HepG2 (cell line): ENCODE results near the gene NR2F6. TPM values are rescaled to one million over a fixed set of nuclear protein-coding genes. Genes with fewer than 3 reads are reported as not detected.

Source experiments
- ATAC-seq: fragments of 200-7000 bp; cut with Tn5 transposase; 3 replicates; pipeline ENCODE4 v1.9.1; 2020; ENCODE audit warnings: mild to moderate bottlenecking, moderate library complexity
- BruUV-seq: library from RNA; stranded (reverse); fragments of 400-500 nt; replicated peaks from 2 replicates; lab custom pipeline; 2021; lab: Mats Ljungman, UMichigan
- CTCF ChIA-PET: fragments of 300-600 bp; formaldehyde crosslinking; extraction: SDS; loops from one replicate; lab custom pipeline; 2021; ENCODE audit warnings: low total read pairs, inconsistent platforms, low intra/inter-chr PET ratio; lab: Yijun Ruan, JAX
- POLR2A ChIA-PET: fragments of 350-600 bp; sonication (Branson Sonifier 250); formaldehyde crosslinking; loops from one replicate; lab custom pipeline; 2020; ENCODE audit warnings: antibody characterized with exemption, inconsistent platforms; lab: Yijun Ruan, JAX
- DNase-seq: peaks from one replicate; pipeline ENCODE4 v3.0.0-alpha.2; 2015; ENCODE audit warnings: low spot score
- FAIRE-seq: peaks from 3 replicates; lab custom pipeline; 2011; peaks lifted over from hg19 to GRCh38; lab: Jason Lieb, UNC
- H2AFZ ChIP-seq: one replicate; pipeline ENCODE4 v1.6.1; 2011; ENCODE audit warnings: low read length, inconsistent platforms
- H3K27ac ChIP-seq: fragments of 300-600 bp; 3 replicates; pipeline ENCODE4 v1.8.0; 2011; ENCODE audit warnings: mixed run types, mild to moderate bottlenecking, mixed read lengths, low read length, inconsistent platforms; ENCODE audit not compliant: insufficient read depth; ENCODE audit errors: extremely low read length
- H3K27me3 ChIP-seq, 2 experiments: fragments of 200-600 bp in 1 of 2; 2 replicates in 1 of 2; 3 replicates in 1 of 2; pipeline versions ENCODE4 v1.6.0 to v1.8.0; 2011; ENCODE audit warnings: low read length in 2 of 2, mild to moderate bottlenecking in 2 of 2, moderate library complexity in 2 of 2, inconsistent platforms in 1 of 2; ENCODE audit not compliant: insufficient read depth in 2 of 2, control insufficient read depth in 1 of 2
- H3K36me3 ChIP-seq, 2 experiments: fragments of 200-600 bp in 1 of 2; replicated peaks in 1 of 2; 2 replicates in 1 of 2; 3 replicates in 1 of 2; pipeline versions ENCODE4 v1.5.1 to v1.8.0; 2011; ENCODE audit warnings: low read length in 2 of 2, inconsistent platforms in 1 of 2; ENCODE audit not compliant: insufficient read depth in 2 of 2, control insufficient read depth in 1 of 2
- H3K4me1 ChIP-seq: 2 replicates; pipeline ENCODE4 v1.5.1; 2012; ENCODE audit warnings: low read length, inconsistent platforms; ENCODE audit not compliant: insufficient read depth
- H3K4me2 ChIP-seq: 2 replicates; pipeline ENCODE4 v1.6.0; 2011; ENCODE audit warnings: low read depth, low read length, inconsistent platforms
- H3K4me3 ChIP-seq, 3 experiments: fragments of 200-600 bp in 1 of 3; sonication (generic), shearing (Covaris generic) in 1 of 3; replicated peaks in 1 of 3; 2 replicates each; pipeline ENCODE4 v1.5.1; 2011 to 2016; ENCODE audit warnings: low read length in 3 of 3, inconsistent platforms in 2 of 3, low read depth in 2 of 3, mild to moderate bottlenecking in 2 of 3, control low read depth in 1 of 3, mixed read lengths in 1 of 3; ENCODE audit not compliant: insufficient read depth in 1 of 3
- H3K79me2 ChIP-seq: one replicate; pipeline ENCODE4 v1.6.1; 2011; ENCODE audit warnings: low read length, inconsistent platforms; ENCODE audit not compliant: insufficient read depth
- H3K9ac ChIP-seq: 2 replicates; pipeline ENCODE4 v1.6.0; 2011; ENCODE audit warnings: mild to moderate bottlenecking, low read depth, low read length, inconsistent platforms; ENCODE audit not compliant: insufficient read depth
- H3K9me3 ChIP-seq: 2 replicates; pipeline ENCODE4 v1.5.1; 2012; ENCODE audit warnings: mild to moderate bottlenecking, low read length
- H4K20me1 ChIP-seq: 2 replicates; pipeline ENCODE4 v1.6.0; 2011; ENCODE audit warnings: inconsistent platforms, mild to moderate bottlenecking, low read length, moderate library complexity; ENCODE audit not compliant: insufficient read depth
- BRF2 ChIP-seq: sonication (generic); formaldehyde crosslinking; IDR thresholded peaks from 2 replicates; pipeline ENCODE4 v1.8.1; 2022; ENCODE audit warnings: mild to moderate bottlenecking, missing genetic modification reagents
- DRAP1 ChIP-seq: IDR thresholded peaks from 2 replicates; pipeline ENCODE4 v1.6.1; 2016; ENCODE audit warnings: missing genetic modification reagents, missing compliant biosample characterization
- E2F1 ChIP-seq: sonication (generic); formaldehyde crosslinking; IDR thresholded peaks from 2 replicates; pipeline ENCODE4 v1.5.0; 2020; ENCODE audit warnings: missing genetic modification reagents
- GLI4 ChIP-seq: sonication (generic); formaldehyde crosslinking; IDR thresholded peaks from 2 replicates; pipeline ENCODE4 v1.5.1; 2020; ENCODE audit warnings: missing genetic modification reagents, mild to moderate bottlenecking, moderate library complexity, borderline replicate concordance
- KAT8 ChIP-seq: IDR thresholded peaks from 2 replicates; pipeline ENCODE4 v1.6.1; 2016; ENCODE audit warnings: missing genetic modification reagents, missing compliant biosample characterization
- KLF13 ChIP-seq: sonication (generic); formaldehyde crosslinking; IDR thresholded peaks from 2 replicates; pipeline ENCODE4 v1.4.0; 2020; ENCODE audit warnings: mild to moderate bottlenecking, missing genetic modification reagents
- MATR3 ChIP-seq: sonication (generic); formaldehyde crosslinking; IDR thresholded peaks from 2 replicates; pipeline ENCODE4 v1.4.0; 2020; ENCODE audit warnings: missing genetic modification reagents
- MYC ChIP-seq: sonication (generic); formaldehyde crosslinking; IDR thresholded peaks from 2 replicates; pipeline ENCODE4 v1.9.0; 2021; ENCODE audit warnings: missing genetic modification reagents, borderline replicate concordance
- NFKBIZ ChIP-seq: IDR thresholded peaks from 2 replicates; pipeline ENCODE4 v1.6.1; 2018; ENCODE audit warnings: missing genetic modification reagents, missing compliant biosample characterization
- PCBP2 ChIP-seq: fragments of 200-400 bp; formaldehyde crosslinking; optimal IDR thresholded peaks from 2 replicates; pipeline ENCODE3; 2018; ENCODE audit warnings: low read length, low read depth; ENCODE audit not compliant: poor library complexity, severe bottlenecking
- POLR2AphosphoS2 ChIP-seq: IDR thresholded peaks from 2 replicates; pipeline ENCODE4 v1.6.1; 2011; ENCODE audit warnings: low read depth, low read length, improper control_type of control experiment
- RBAK ChIP-seq: sonication (generic); formaldehyde crosslinking; IDR thresholded peaks from 2 replicates; pipeline ENCODE4 v1.5.1; 2020; ENCODE audit warnings: mild to moderate bottlenecking, missing genetic modification reagents
- SAP130 ChIP-seq: IDR thresholded peaks from 2 replicates; pipeline ENCODE4 v1.6.1; 2016; ENCODE audit warnings: low read depth
- ZBTB33 ChIP-seq: sonication (generic); formaldehyde crosslinking; IDR thresholded peaks from 2 replicates; pipeline ENCODE4 v1.4.0; 2020; ENCODE audit warnings: missing genetic modification reagents
- ZNF251 ChIP-seq: sonication (generic); formaldehyde crosslinking; IDR thresholded peaks from 2 replicates; pipeline ENCODE4 v1.9.0; 2021; ENCODE audit warnings: mild to moderate bottlenecking, missing genetic modification reagents
- ZNF260 ChIP-seq: sonication (generic); formaldehyde crosslinking; IDR thresholded peaks from 2 replicates; pipeline ENCODE4 v1.4.0; 2020; ENCODE audit warnings: missing genetic modification reagents, low read depth, mild to moderate bottlenecking, borderline replicate concordance
- ZNF572 ChIP-seq: sonication (generic); formaldehyde crosslinking; IDR thresholded peaks from 2 replicates; pipeline ENCODE4 v1.5.1; 2020; ENCODE audit warnings: mild to moderate bottlenecking, missing genetic modification reagents
- ZNF790 ChIP-seq: sonication (generic); formaldehyde crosslinking; IDR thresholded peaks from 2 replicates; pipeline ENCODE4 v1.8.0; 2022; ENCODE audit warnings: missing genetic modification reagents, mild to moderate bottlenecking, borderline replicate concordance
- WGBS: methylation state at CpG from one replicate; pipeline ENCODE4 v1.1.6; 2017; ENCODE audit warnings: low lambda C conversion rate; 5-methylcytosine and 5-hydroxymethylcytosine counted together
- in situ Hi-C: cut with HindIII; loops from 2 replicates; pipeline ENCODE4 v1.10.0; 2017; ENCODE audit warnings: low pct_unique_long_range_greater_than_20kb; ENCODE audit not compliant: extremely low pct_ligation_motif_present
- intact Hi-C: fragments of 100-400 bp; cut with micrococcal nuclease; formaldehyde crosslinking; loops from one replicate; pipeline ENCODE4 v1.10.0; 2022; ENCODE audit not compliant: unreplicated experiment
- polyA plus RNA-seq, 8 experiments: library from polyadenylated mRNA; depleted of rRNA in 3 of 8; stranded (reverse) in 7 of 8; unstranded in 1 of 8; fragments of >200 nt; fragmentation: Illumina TruSeq in 4 of 8; extraction: Trizol in 4 of 8; gene quantifications; 2 replicates each; pipeline versions ENCODE4 v1.2.1 to v1.2.3, GENCODE V29; 2011 to 2016; ENCODE audit warnings: low read depth in 4 of 8, missing spikeins in 1 of 8, mixed read lengths in 1 of 8; ENCODE audit not compliant: insufficient read depth in 1 of 8
- total RNA-seq, 5 experiments: library from RNA; depleted of rRNA; stranded (reverse); fragments of >200 nt; fragmentation: Illumina TruSeq; extraction: Trizol; gene quantifications; 2 replicates each; pipeline ENCODE4 v1.2.3, GENCODE V29; 2016; ENCODE audit warnings: low read depth in 1 of 5

Gene NR2F6
- total and polyA plus RNA-seq, 2 of the 13 experiments (the other 11 are each of a cell fraction or from before 2014, with no cell fraction given), result 30.9 to 72.4 TPM

GRCh38 chr19:17205237-17206140 is 40.2 kb downstream of the NR2F6 start:
- intact Hi-C loops, result loop anchor here (1.0 kb wide), 1 partner anchor 77 kb away; no protein-coding TSS in a partner anchor
- no TSS peak for BruUV-seq
- H3K4me2 ChIP-seq, result no peak overlapping the region
- no peak for TF ChIP-seq ZNF251 (CRISPR knock-in tag)
- no peak for TF ChIP-seq GLI4 (CRISPR knock-in tag)
- no peak for TF ChIP-seq PCBP2
- TF ChIP-seq ZNF572 (CRISPR knock-in tag), result 0 out of 2 replicates have a peak, but pooled peaks have one; percentile 39
- no peak for TF ChIP-seq KAT8 (CRISPR knock-in tag)
- no peak for TF ChIP-seq ZNF790 (CRISPR knock-in tag)
- TF ChIP-seq NFKBIZ (CRISPR knock-in tag), result no peak
- no peak for TF ChIP-seq MATR3 (CRISPR knock-in tag)
- TF ChIP-seq DRAP1, result no peak
- peak; percentile 26; the same call in 1 of the 2 replicates for TF ChIP-seq ZBTB33
- TF ChIP-seq E2F1, result no peak
- no peak for TF ChIP-seq KLF13
- no peak for TF ChIP-seq POLR2AphosphoS2
- 0 out of 2 replicates have a peak, but pooled peaks have one; percentile 14 for TF ChIP-seq SAP130 (CRISPR knock-in tag)
- no peak for TF ChIP-seq MYC
- no peak for TF ChIP-seq ZNF260 (CRISPR knock-in tag)
- TF ChIP-seq BRF2 (CRISPR knock-in tag), result no peak
- TF ChIP-seq RBAK (CRISPR knock-in tag), result no peak

More at GRCh38 chr19:17205237-17206140, 40.2 kb downstream of the NR2F6 start:
- Histone ChIP-seq H3K9me3 (no peaks in the 10 kb centered on the region), H3K79me2 (no peaks in the 10 kb centered on the region), H3K27ac (no peak overlapping the region), H4K20me1 (no peaks in the 10 kb centered on the region), H3K36me3 (peaks cover 4 to 16% of the 10 kb centered on the region in 2 experiments; a peak in 4 of 5 replicates), H2AFZ (no peak overlapping the region), H3K9ac (no peak overlapping the region), H3K27me3 (no peaks in the 10 kb centered on the region), H3K4me1 (peaks cover 12% of the 10 kb centered on the region), H3K4me3 (no peak overlapping the region)
- ChIA-PET POLR2A (interaction anchor here (1.0 to 2.4 kb wide), 4 partner anchors 9 to 35 kb away, joined by 3 to 14 read pairs (median 4); partner anchors contain the start of genes OCEL1 and USE1), CTCF (interaction anchor here (1.6 to 2.1 kb wide), 2 partner anchors 55 to 77 kb away, joined by 6 to 17 read pairs; partner anchors contain the start of gene ANKLE1)
- WGBS, result 74% methylated on average over 10 of the region's 27 CpGs
- in situ Hi-C loops, result no loop called here
- peak; percentile 55 for DNase-seq
- FAIRE-seq, result peak; percentile 76
- peak; percentile 75 for ATAC-seq
